HCT116 (cell line): Measurements from ENCODE around the gene PRKCQ.

ENCODE experiments used
- CEBPB ChIP-seq: IDR thresholded peaks from 2 replicates; pipeline ENCODE4 v1.6.1; 2012; ENCODE audit warnings: low read depth
- EGR1 ChIP-seq: IDR thresholded peaks from 2 replicates; pipeline ENCODE4 v1.6.1; 2012; ENCODE audit warnings: low read depth
- ELF1 ChIP-seq: IDR thresholded peaks from 2 replicates; pipeline ENCODE4 v1.6.1; 2012; ENCODE audit warnings: low read depth, borderline replicate concordance
- EZH2 ChIP-seq: fragments of 200-600 bp; sonication (generic); IDR thresholded peaks from 2 replicates; pipeline ENCODE4 v1.6.1; 2017; ENCODE audit warnings: antibody characterized with exemption, mixed run types
- EZH2phosphoT487 ChIP-seq: fragments of 200-600 bp; IDR thresholded peaks from 2 replicates; pipeline ENCODE4 v1.6.1; 2018; ENCODE audit warnings: antibody characterized with exemption, borderline replicate concordance
- POLR2A ChIP-seq: IDR thresholded peaks from 2 replicates; pipeline ENCODE4 v1.7.0; 2011; ENCODE audit warnings: borderline replicate concordance; ENCODE audit not compliant: insufficient read depth, insufficient read length; ENCODE audit errors: extremely low read depth
- POLR2AphosphoS5 ChIP-seq: IDR thresholded peaks from 2 replicates; pipeline ENCODE4 v1.6.1; 2011; ENCODE audit warnings: mild to moderate bottlenecking, low read depth, low read length, moderate library complexity
- RAD21 ChIP-seq: IDR thresholded peaks from 2 replicates; pipeline ENCODE4 v1.6.1; 2012; ENCODE audit warnings: low read depth, mild to moderate bottlenecking
- YY1 ChIP-seq: IDR thresholded peaks from 2 replicates; pipeline ENCODE4 v1.6.1; 2011; ENCODE audit warnings: low read length, low read depth, moderate library complexity, mild to moderate bottlenecking; ENCODE audit not compliant: insufficient replicate concordance; ENCODE audit errors: extremely low read depth
- ZNF274 ChIP-seq: fragments of 200-500 bp; sonication (Bioruptor generic); IDR thresholded peaks from 2 replicates; pipeline ENCODE4 v1.6.1; 2014; ENCODE audit warnings: mild to moderate bottlenecking, low read depth, low read length, inconsistent platforms
- TF ChIP-seq, protein P1 (sequence below), 3 experiments: fragments of 200-600 bp in 1 of 3; sonication (generic) in 1 of 3; IDR thresholded peaks in 2 of 3; conservative IDR thresholded peaks in 1 of 3; 2 replicates each; pipeline ENCODE4 v1.5.1; 2012 to 2017; ENCODE audit warnings: low read depth in 2 of 3, low read length in 2 of 3, antibody characterized with exemption in 1 of 3, borderline replicate concordance in 1 of 3, control low read depth in 1 of 3, mild to moderate bottlenecking in 1 of 3, mixed read lengths in 1 of 3, mixed run types in 1 of 3, moderate library complexity in 1 of 3; ENCODE audit not compliant: insufficient read depth in 1 of 3
- TF ChIP-seq, protein P2 (sequence below): IDR thresholded peaks from 2 replicates; pipeline ENCODE4 v1.6.1; 2012
- TF ChIP-seq, protein P3 (sequence below): IDR thresholded peaks from 2 replicates; pipeline ENCODE4 v1.6.1; 2012

- TF ChIP-seq POLR2A = no peak
- no peak for TF ChIP-seq RAD21
- no peak for TF ChIP-seq YY1
- TF ChIP-seq, protein P1, sequence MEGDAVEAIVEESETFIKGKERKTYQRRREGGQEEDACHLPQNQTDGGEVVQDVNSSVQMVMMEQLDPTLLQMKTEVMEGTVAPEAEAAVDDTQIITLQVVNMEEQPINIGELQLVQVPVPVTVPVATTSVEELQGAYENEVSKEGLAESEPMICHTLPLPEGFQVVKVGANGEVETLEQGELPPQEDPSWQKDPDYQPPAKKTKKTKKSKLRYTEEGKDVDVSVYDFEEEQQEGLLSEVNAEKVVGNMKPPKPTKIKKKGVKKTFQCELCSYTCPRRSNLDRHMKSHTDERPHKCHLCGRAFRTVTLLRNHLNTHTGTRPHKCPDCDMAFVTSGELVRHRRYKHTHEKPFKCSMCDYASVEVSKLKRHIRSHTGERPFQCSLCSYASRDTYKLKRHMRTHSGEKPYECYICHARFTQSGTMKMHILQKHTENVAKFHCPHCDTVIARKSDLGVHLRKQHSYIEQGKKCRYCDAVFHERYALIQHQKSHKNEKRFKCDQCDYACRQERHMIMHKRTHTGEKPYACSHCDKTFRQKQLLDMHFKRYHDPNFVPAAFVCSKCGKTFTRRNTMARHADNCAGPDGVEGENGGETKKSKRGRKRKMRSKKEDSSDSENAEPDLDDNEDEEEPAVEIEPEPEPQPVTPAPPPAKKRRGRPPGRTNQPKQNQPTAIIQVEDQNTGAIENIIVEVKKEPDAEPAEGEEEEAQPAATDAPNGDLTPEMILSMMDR (IDR thresholded peaks at IDR 0.05 in 2 of 3, conservative IDR thresholded peaks at IDR 0.05 in 1 of 3; ENCODE audit: borderline replicate concordance in 1 of 3, insufficient read depth in 1 of 3, low read depth in 2 of 3, low read length in 2 of 3) = no peak
- TF ChIP-seq EZH2phosphoT487 = no peak
- no peak for TF ChIP-seq POLR2AphosphoS5
- TF ChIP-seq ELF1 = no peak
- TF ChIP-seq, protein P2, sequence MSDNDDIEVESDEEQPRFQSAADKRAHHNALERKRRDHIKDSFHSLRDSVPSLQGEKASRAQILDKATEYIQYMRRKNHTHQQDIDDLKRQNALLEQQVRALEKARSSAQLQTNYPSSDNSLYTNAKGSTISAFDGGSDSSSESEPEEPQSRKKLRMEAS = no peak
- no peak for TF ChIP-seq CEBPB
- TF ChIP-seq, protein P3, sequence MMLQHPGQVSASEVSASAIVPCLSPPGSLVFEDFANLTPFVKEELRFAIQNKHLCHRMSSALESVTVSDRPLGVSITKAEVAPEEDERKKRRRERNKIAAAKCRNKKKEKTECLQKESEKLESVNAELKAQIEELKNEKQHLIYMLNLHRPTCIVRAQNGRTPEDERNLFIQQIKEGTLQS = no peak
- TF ChIP-seq ZNF274 = no peak
- no peak for TF ChIP-seq EZH2
- no peak for TF ChIP-seq EGR1
Measured at GRCh38 chr10:6461961-6462360, 118.1 kb downstream of the PRKCQ start.
